ENCODE results near the gene AFF4.

DNA sequence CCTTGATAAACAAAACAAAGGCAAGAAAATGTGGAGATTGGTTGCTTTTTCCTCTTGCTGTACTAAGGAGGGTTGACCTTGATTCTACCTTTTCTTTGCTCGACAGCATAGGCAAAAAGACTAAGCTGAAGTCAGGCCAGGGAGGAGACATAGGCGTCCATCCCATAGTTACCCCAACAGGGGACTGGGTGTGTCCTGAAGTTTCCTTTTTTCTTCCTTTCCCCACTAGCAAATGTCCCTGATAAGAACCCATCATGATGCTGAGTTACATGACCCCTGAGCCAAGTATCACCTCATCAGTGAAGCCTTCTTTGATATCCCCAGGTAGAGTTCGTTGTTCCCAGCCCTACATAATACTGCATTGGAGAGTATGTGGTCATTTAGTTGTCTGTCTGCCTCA is 123.1 kb downstream of the AFF4 start:
- TF ChIP-seq POLR2A (IDR thresholded peaks at IDR 0.05), result no peak
- no peak for TF ChIP-seq POLR2AphosphoS5 (IDR thresholded peaks at IDR 0.05)

Measured in transverse colon (tissue), 3 donors.